Gastroesophageal sphincter (tissue), 3 donors: ENCODE measurements around the gene ZNF10.

Experiments
- POLR2A ChIP-seq, 2 donors: fragments of 450-650 bp; IDR thresholded peaks; one replicate each; pipeline ENCODE4 v1.6.1; 2017; ENCODE audit warnings: antibody characterized with exemption in 2 of 2, mild to moderate bottlenecking in 2 of 2, moderate library complexity in 1 of 2
- TF ChIP-seq, protein P1 (sequence below), 4 experiments: fragments of 200-600 bp in 2 of 4; fragments of 450-650 bp in 2 of 4; sonication (generic) in 1 of 4; IDR thresholded peaks; one replicate each; pipeline ENCODE4 v1.5.1; 2017 to 2019; ENCODE audit warnings: antibody characterized with exemption in 4 of 4, mild to moderate bottlenecking in 2 of 4, moderate library complexity in 2 of 4

DNA sequence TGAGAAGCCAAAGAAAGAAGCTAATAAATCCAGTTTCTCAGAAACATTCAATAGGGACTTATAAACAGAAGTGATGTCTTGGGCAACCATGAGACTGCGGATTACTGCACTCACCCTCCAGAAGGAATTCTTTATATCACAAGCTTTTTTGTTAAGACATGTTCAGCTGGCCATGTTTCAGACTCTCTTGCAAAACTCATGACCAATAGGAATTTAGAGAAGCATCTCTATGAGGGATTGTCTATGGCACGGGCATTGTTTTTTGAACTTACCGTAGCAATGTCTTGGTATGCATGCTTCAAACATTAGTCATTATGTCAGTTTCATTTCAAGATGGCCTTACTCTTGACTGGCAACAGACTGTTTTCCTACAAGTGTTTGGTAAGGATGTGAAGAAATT, 35.3 kb downstream of the ZNF10 start:
- TF ChIP-seq, protein P1, sequence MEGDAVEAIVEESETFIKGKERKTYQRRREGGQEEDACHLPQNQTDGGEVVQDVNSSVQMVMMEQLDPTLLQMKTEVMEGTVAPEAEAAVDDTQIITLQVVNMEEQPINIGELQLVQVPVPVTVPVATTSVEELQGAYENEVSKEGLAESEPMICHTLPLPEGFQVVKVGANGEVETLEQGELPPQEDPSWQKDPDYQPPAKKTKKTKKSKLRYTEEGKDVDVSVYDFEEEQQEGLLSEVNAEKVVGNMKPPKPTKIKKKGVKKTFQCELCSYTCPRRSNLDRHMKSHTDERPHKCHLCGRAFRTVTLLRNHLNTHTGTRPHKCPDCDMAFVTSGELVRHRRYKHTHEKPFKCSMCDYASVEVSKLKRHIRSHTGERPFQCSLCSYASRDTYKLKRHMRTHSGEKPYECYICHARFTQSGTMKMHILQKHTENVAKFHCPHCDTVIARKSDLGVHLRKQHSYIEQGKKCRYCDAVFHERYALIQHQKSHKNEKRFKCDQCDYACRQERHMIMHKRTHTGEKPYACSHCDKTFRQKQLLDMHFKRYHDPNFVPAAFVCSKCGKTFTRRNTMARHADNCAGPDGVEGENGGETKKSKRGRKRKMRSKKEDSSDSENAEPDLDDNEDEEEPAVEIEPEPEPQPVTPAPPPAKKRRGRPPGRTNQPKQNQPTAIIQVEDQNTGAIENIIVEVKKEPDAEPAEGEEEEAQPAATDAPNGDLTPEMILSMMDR (IDR thresholded peaks at IDR 0.05), result no peak
- no peak for TF ChIP-seq POLR2A (IDR thresholded peaks at IDR 0.05)
